Left forelimb (tissue), 1 donor: ENCODE results near the gene PGP.

ENCODE experiments used
- DNase-seq: peaks from one replicate; pipeline ENCODE4 v3.0.0-alpha.2; 2018; ENCODE audit warnings: low spot score

PGP gene

GRCh38 chr16:2163211-2163881 is 51.3 kb downstream of the PGP start:
- no peak for DNase-seq

- no peak for DNase-seq
Measured at GRCh38 chr16:2162676-2163118, 51.9 kb downstream of the PGP start.

GRCh38 chr16:2161911-2162310 is 52.7 kb downstream of the PGP start:
- DNase-seq: no peak
